DOHH2 (cell line): ENCODE measurements around the gene PROK1.

Source experiments
- H3F3A ChIP-seq: fragments of 200-600 bp; sonication (generic), shearing (Covaris generic); 2 replicates; pipeline ENCODE4 v1.6.0; 2016; ENCODE audit warnings: antibody characterized with exemption, mild to moderate bottlenecking; ENCODE audit not compliant: control insufficient read depth, insufficient read depth
- H3K27ac ChIP-seq: fragments of 200-600 bp; sonication (generic); 2 replicates; pipeline ENCODE4 v1.5.1; 2014; ENCODE audit warnings: low read depth, mild to moderate bottlenecking, low read length, moderate library complexity
- H3K27me3 ChIP-seq: fragments of 200-600 bp; sonication (generic); 2 replicates; pipeline ENCODE4 v1.6.1; 2014; ENCODE audit warnings: mild to moderate bottlenecking, low read length, mixed read lengths; ENCODE audit not compliant: control insufficient read depth
- H3K36me3 ChIP-seq: fragments of 200-600 bp; sonication (generic); 2 replicates; pipeline ENCODE4 v1.6.1; 2014; ENCODE audit warnings: mild to moderate bottlenecking, low read length, moderate library complexity, mixed read lengths; ENCODE audit not compliant: control insufficient read depth
- H3K4me1 ChIP-seq: fragments of 200-600 bp; sonication (generic); 2 replicates; pipeline ENCODE4 v1.6.1; 2014; ENCODE audit warnings: mild to moderate bottlenecking, low read length, mixed read lengths; ENCODE audit not compliant: control insufficient read depth
- H3K4me2 ChIP-seq: fragments of 200-600 bp; sonication (generic); 2 replicates; pipeline ENCODE4 v1.6.0; 2014; ENCODE audit warnings: mild to moderate bottlenecking, low read length, moderate library complexity
- H3K4me3 ChIP-seq: fragments of 200-600 bp; sonication (generic); 2 replicates; pipeline ENCODE4 v1.5.1; 2014; ENCODE audit warnings: mild to moderate bottlenecking, low read length, mixed read lengths
- H3K79me2 ChIP-seq: fragments of 200-600 bp; sonication (generic); 2 replicates; pipeline ENCODE4 v1.6.1; 2014; ENCODE audit warnings: mild to moderate bottlenecking, low read length, mixed read lengths; ENCODE audit not compliant: control insufficient read depth
- H3K9me2 ChIP-seq: fragments of 200-600 bp; sonication (generic); replicated peaks from 2 replicates; pipeline ENCODE4 v1.6.1; 2014; ENCODE audit warnings: mild to moderate bottlenecking, low read length, mixed read lengths; ENCODE audit not compliant: control insufficient read depth
- H3K9me3 ChIP-seq: fragments of 200-600 bp; sonication (generic); 2 replicates; pipeline ENCODE4 v1.6.1; 2014; ENCODE audit warnings: antibody characterized with exemption, low read length, mixed read lengths; ENCODE audit not compliant: control insufficient read depth, insufficient read depth
- H4K20me1 ChIP-seq: fragments of 200-600 bp; sonication (generic); 2 replicates; pipeline ENCODE4 v1.6.0; 2014; ENCODE audit warnings: low read depth, mild to moderate bottlenecking, antibody characterized with exemption, low read length, moderate library complexity; ENCODE audit not compliant: control insufficient read depth, insufficient read depth
- CTCF ChIP-seq: fragments of 200-600 bp; sonication (generic); IDR thresholded peaks from one replicate; pipeline ENCODE4 v1.5.1; 2014; ENCODE audit warnings: antibody characterized with exemption, mild to moderate bottlenecking, low read depth, low read length; ENCODE audit not compliant: poor library complexity, severe bottlenecking
- EZH2phosphoT487 ChIP-seq: fragments of 200-600 bp; sonication (generic); IDR thresholded peaks from 2 replicates; pipeline ENCODE4 v1.6.1; 2017; ENCODE audit warnings: borderline replicate concordance, mild to moderate bottlenecking, antibody characterized with exemption, low read length, moderate library complexity, mixed read lengths

The PROK1 gene

GRCh38 chr1:110465814-110466380, 14.9 kb downstream of the PROK1 start:
- Histone ChIP-seq H3K79me2 (no peaks in the 10 kb centered on the region), H3K36me3 (no peaks in the 10 kb centered on the region), H3K9me2 (no peaks in the 10 kb centered on the region), H3K4me3 (no peak overlapping the region), H4K20me1 (no peaks in the 10 kb centered on the region), H3K4me2 (no peak overlapping the region), H3K4me1 (no peaks in the 10 kb centered on the region), H3F3A (no peaks in the 10 kb centered on the region), H3K9me3 (no peaks in the 10 kb centered on the region), H3K27me3 (no peaks in the 10 kb centered on the region; the same call in 1 of the 2 replicates), H3K27ac (no peak overlapping the region)
- no peak for TF ChIP-seq EZH2phosphoT487
- TF ChIP-seq CTCF, result no peak

DNA sequence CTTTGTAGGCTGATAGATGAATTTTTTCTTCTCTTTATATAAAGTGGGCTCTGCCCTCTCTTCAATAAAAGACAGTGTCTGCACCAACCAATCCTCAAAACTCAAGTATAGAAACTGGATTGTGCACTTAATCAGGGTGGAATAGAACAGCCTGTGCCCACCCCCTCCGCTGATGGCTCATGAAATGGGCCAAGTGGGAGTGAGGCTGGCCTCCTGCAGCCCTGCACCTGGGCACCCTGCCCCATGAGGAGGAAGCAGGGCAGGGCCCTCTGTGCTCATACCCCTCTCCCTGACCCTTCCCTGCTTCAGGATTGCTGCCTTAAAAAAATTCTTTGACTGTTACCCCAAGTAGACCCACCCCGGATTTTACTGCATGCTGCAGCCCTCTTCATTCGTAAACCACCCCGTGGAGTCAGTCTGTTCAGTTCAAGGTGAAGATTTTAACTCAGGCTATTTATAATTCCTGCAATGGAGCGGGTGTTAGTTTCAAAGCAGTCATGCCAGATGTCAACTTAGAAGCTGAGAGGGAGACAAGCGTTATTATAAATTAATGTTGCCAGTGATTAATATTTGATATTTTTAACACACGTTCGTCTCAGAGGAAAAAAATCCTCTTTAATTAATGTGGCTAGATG, 15.8 kb downstream of the PROK1 start:
- no peak overlapping the region for H3K27ac ChIP-seq
- TF ChIP-seq CTCF, result no peak
- no peaks in the 10 kb centered on the region for H3K9me3 ChIP-seq
- no peaks in the 10 kb centered on the region for H3K4me1 ChIP-seq
- no peaks in the 10 kb centered on the region for H4K20me1 ChIP-seq
- no peaks in the 10 kb centered on the region; the same call in 1 of the 2 replicates for H3K27me3 ChIP-seq
- no peaks in the 10 kb centered on the region for H3K36me3 ChIP-seq
- H3K4me3 ChIP-seq, result no peak overlapping the region
- H3K9me2 ChIP-seq, result no peaks in the 10 kb centered on the region
- H3F3A ChIP-seq, result no peaks in the 10 kb centered on the region
- no peak overlapping the region for H3K4me2 ChIP-seq
- H3K79me2 ChIP-seq, result no peaks in the 10 kb centered on the region

DNA sequence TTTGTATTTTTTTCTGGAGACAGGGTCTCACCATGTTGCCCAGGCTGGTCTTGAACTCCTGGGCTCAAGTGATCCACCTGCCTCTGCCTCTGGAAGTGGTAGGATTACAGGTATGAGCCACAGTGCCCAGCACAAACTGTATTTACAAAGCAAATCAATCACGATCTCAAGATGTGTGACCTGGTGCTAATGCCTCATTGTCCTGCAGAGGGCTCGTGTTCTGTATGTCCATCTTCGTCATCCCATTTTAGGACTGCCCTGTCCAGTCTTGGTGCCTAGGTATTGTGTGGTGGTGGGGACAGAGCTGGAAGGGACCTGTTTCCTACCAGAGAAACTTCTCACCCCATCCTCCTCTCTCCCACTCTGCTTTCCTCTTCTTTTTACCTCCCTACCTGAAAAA, 20.2 kb downstream of the PROK1 start:
- Histone ChIP-seq H3K27ac (no peak overlapping the region), H3F3A (no peaks in the 10 kb centered on the region), H3K4me1 (no peaks in the 10 kb centered on the region), H4K20me1 (no peaks in the 10 kb centered on the region), H3K4me2 (no peak overlapping the region), H3K27me3 (peaks cover 3% of the 10 kb centered on the region), H3K36me3 (no peaks in the 10 kb centered on the region), H3K79me2 (no peaks in the 10 kb centered on the region), H3K9me3 (no peaks in the 10 kb centered on the region), H3K9me2 (no peaks in the 10 kb centered on the region), H3K4me3 (no peak overlapping the region)
- TF ChIP-seq EZH2phosphoT487 (no peak), CTCF (no peak)
